Peyer's patch (tissue), 4 donors: ENCODE results near the gene SIPA1L3.

Source experiments
- POLR2A ChIP-seq, 2 donors: fragments of 450-650 bp; IDR thresholded peaks; one replicate each; pipeline ENCODE4 v1.5.1; 2017; ENCODE audit warnings: antibody characterized with exemption in 2 of 2, mild to moderate bottlenecking in 2 of 2, moderate library complexity in 2 of 2
- TF ChIP-seq, protein P1 (sequence below), 6 experiments: fragments of 450-650 bp in 4 of 6; fragments of 200-600 bp in 2 of 6; sonication (generic) in 1 of 6; IDR thresholded peaks; one replicate each; pipeline ENCODE4 v1.5.1; 2017 to 2019; ENCODE audit warnings: antibody characterized with exemption in 6 of 6, mild to moderate bottlenecking in 3 of 6, moderate library complexity in 1 of 6

DNA sequence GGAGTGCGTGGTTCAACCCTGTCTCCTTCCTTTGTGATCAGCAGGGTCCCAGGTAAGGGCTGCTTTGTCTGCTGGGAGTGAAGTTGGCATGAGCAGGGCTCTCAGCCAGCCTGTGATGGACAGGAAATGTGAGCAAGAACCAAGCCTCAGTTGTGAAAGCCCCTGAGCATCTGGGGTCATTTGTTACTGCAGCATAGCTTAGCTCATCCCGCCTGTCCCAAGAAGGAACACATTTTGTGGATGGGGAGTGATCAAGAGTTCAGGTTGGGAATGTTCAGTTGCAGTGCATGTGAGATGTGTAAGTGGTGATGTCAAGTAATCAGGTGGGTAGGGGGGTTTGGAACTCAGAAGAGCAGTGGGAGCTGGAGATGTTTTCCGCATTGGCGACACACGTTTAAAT, 164.6 kb downstream of the SIPA1L3 start:
- TF ChIP-seq, protein P1, sequence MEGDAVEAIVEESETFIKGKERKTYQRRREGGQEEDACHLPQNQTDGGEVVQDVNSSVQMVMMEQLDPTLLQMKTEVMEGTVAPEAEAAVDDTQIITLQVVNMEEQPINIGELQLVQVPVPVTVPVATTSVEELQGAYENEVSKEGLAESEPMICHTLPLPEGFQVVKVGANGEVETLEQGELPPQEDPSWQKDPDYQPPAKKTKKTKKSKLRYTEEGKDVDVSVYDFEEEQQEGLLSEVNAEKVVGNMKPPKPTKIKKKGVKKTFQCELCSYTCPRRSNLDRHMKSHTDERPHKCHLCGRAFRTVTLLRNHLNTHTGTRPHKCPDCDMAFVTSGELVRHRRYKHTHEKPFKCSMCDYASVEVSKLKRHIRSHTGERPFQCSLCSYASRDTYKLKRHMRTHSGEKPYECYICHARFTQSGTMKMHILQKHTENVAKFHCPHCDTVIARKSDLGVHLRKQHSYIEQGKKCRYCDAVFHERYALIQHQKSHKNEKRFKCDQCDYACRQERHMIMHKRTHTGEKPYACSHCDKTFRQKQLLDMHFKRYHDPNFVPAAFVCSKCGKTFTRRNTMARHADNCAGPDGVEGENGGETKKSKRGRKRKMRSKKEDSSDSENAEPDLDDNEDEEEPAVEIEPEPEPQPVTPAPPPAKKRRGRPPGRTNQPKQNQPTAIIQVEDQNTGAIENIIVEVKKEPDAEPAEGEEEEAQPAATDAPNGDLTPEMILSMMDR (IDR thresholded peaks at IDR 0.05) = no peak
- TF ChIP-seq POLR2A (IDR thresholded peaks at IDR 0.05) = no peak
